Stimulated activated CD4-positive, alpha-beta T cell treated with anti-CD3 and anti-CD28 coated beads, Interleukin-1b, Interleukin-23, amount 100 ng/mL, for 4 hours (primary cell): ENCODE results near the gene FAM222A.
A peak's percentile ranks its signal among the peaks of the same experiment; 100 is the strongest.

Experiments used
- DNase-seq, 2 donors: peaks; one replicate each; pipeline ENCODE4 v3.0.0-alpha.2; 2020; ENCODE audit warnings: low read depth in 2 of 2

The FAM222A gene

GRCh38 chr12:109710747-109711595, 2.7 kb upstream of the FAM222A start:
- DNase-seq: no peak

GRCh38 chr12:109711596-109712461, 1.8 kb upstream of the FAM222A start:
- no peak for DNase-seq

DNA sequence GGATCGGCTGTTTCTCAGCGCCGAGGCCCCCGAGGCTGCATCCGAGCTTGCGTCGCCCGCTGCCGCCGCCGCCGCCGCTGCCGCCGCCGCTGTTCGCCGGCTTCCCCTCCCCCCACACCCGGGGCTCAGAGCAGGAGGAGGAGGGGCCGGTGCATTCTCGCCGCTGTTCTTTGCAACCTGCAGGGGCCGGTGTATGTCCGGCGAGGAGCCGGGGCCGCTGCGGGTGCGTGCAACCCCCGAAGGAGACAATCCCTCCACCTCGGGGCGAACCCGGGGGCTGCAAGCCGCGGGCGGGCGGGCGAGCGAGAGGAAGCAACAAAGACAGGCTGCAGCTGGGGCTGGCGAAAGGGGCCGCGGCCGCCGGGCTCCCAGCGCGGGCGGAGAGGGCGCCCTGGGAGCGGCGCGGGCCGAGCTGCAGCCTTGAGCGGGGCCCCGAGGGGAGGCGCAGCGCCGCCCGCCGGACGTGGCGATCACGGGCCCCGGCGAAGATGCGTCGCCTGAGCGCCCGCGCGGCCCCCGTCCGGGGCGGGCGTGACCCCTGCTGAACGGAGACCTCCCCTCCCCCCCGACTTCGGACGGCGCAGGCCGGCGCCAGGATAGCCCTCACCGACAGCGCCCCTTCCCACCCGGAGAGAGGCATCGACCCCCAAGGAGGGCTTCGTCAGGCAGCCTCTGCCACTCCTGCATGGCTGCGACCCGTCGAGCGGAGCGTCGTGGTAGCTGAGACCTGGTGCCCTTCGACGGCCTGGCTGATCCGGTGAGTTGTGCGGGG, 702 bp downstream of the FAM222A start:
- DNase-seq: peak; percentile 43 to 64

DNA sequence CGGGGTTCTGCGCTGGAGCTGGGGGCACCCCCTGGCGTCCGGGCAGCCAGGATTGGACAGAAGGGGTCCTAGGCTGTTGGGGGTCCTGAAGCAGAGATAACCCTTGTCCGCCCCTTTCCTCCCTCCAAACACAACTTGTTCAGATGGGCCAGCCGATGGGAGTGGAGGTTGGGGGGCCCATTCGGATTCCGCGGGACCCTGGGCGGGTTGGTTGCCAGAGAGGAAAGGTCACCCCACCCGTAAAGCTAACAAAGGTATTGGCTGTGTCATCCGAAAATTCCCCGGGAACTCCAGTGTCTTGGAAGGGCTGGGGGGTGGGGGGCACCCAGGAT, 1.3 kb downstream of the FAM222A start:
- no peak for DNase-seq

GRCh38 chr12:109715310-109716091, 1.9 kb downstream of the FAM222A start:
- no peak for DNase-seq

DNA sequence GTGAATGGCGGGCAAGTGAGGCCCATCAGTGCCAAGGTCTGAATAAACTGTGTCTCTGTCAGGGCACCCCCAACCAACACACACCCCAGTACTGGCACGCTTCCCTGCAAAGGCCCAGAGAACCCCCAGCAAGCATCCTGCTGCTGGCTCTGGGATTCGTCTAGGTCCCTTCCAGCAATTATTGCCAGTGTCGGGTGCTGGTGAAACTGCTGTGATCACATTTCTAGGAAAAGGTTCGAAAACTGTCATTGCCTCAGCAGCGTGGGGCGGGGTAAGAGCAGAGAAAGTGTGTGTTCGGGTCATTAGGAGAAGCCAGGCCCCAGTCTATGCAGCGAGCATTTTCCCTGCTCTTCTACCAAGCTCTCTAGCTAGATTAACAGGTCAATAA, 2.5 kb downstream of the FAM222A start:
- no peak for DNase-seq

- DNase-seq: no peak
Measured at GRCh38 chr12:109716512-109717389, 3.1 kb downstream of the FAM222A start.

GRCh38 chr12:109717390-109718357, 4.0 kb downstream of the FAM222A start:
- no peak for DNase-seq

- DNase-seq: no peak
Measured at GRCh38 chr12:109718390-109718789, 4.8 kb downstream of the FAM222A start.

DNA sequence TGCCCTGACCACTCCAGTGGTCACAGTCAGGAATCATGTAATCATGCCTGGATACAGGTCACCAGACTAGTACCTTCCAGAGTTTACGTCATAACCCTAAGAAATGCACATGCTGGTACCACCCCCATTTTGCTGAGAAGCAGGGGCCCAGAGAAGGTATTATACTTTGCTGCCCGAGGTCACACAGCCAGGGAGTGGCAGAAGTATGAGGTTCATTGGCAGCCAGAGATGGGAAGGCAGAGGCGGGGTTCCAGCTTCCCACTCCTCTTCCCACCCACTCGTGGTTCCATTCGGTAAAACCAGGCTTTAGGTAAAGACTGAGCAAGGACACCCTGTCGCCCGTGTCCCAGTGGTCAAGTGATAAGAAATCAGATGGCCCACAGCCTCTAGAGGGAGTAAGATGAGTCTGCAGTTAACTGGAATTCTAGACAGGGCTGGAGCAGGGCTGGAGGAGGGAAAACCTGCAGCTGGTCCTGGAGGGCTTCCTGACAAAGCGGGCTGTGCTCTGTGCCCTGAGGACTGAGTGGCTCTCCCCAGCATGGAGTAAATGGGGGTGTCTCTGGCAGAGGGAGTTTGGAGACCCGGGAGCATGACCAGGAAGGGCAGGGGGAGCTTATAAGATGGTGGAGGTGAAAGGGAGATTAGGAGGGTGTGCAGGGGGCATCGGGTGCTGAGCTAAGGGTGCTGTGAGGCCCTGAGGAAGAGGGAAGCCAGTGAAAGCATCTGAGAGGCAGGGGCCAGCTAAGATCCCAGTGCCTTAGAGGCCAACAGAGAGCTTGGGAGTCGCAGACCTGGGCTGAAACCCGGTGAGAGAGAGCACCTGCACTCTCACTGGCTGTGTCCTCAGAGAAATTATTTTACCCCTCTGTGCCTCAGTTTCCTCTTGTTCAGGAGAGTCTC, 5.7 kb downstream of the FAM222A start:
- no peak for DNase-seq

DNA sequence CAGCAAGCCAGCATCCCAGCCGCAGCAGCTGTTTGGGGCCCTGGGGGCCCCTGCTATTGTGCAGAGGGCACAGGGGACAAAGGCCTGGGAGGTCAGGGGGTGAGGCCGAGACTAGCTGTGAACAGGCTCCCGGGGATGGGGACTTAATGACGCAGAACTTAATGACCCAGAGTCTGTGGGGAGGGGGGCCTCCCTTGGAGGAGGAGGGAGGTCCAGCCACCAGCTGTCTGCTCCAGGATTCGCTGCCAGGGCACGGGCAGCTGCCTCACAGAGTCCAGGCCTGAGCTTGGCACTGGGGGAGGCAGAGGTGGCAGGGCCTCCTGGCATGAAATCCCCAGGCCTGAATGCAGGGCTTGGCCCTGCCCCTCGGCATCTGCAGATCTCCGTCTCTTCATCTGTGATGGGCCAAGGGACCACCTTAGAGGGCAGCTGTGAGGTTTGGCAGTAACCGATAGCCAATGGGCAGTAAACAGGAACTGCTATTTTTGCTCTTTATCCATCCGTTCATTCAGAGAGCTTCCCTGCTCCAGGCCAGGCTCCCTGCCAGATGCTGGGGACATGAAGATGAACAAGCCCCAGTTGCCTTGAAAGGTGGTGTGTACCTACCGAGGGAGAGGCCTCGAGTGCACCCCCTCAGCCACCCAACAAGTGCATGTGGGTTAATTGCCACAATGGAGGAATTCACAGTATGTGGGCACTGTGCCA, 6.7 kb downstream of the FAM222A start:
- no peak for DNase-seq

DNA sequence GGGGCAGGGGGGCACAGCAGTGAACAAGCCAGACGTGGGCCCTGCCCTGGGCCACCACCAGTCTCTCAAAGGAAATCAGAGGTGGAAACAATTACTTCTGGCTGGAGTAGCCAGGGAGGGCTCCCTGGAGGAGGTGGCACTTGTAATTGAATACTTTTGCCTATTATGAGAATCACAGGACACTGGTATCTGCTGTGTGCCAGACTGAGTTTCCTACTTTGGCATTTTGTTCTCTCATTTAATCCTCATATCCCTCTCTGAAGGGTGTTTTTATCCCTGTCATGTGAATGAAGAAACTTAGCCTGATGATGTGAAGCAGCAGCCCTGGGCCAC, 7.2 kb downstream of the FAM222A start:
- DNase-seq: no peak

- DNase-seq: no peak
Measured at GRCh38 chr12:109721276-109721675, 7.7 kb downstream of the FAM222A start.

DNA sequence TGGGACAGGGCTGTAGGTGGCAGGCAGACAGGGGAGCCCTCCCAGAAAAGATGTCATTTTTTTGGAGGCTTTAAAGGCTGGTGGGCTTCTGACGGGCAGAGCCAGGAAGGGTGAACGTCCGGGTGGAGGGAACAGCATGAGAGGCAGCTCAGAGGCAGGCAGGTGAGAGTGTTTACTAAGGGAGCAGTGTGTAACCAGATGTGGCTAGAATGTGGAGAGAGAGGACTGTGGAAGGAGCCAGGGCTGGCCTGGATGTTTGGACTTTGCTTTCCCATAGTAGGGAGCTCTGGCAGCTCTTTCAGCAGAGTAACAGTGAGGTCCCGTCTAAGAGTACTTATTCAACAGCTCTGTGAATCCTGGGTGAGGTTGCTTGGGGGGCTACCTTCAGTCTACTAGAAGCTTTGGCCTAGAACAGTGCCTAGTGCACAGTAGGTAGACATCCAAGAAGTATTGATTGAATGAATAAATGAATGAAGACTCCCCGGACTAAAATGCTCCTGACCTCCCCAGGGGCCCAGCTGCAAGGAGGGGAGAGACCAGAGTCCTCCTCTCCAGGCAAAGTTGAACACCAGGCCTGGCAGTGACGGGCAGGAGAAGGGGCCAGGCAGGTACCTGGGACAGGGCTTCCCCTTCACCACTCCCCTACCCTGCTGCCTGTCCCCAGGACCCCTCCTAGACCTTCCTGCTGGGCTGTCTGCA, 8.5 kb downstream of the FAM222A start:
- DNase-seq: no peak

DNA sequence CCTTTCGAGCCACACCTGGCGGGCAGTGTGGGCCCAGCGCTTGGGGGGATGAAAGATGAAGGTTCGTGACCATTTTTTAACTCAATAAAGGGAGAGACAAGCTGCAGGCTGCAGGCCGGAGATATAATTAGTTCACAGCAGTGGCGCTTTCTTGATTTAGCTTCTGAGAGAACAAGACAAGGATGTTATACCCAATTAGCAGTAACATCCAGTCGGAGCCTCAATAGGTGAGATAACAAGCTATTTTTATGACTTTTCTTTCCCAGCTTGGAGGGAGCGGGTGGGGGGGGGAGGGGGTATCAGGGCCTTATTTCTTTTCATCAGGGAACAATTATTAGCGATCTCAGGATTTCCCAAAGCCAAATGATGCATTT, 9.1 kb downstream of the FAM222A start:
- DNase-seq: no peak

GRCh38 chr12:109723311-109723881, 9.8 kb downstream of the FAM222A start:
- no peak for DNase-seq
